Cardiac fibroblast (primary cell): ENCODE measurements around the gene NTN1.

ENCODE experiments used
- DNase-seq, 2 donors: peaks; one replicate each; pipeline versions ENCODE4 v3.0.0 to v3.0.0-alpha.2; 2010; ENCODE audit warnings: low read depth in 2 of 2
- H3K4me3 ChIP-seq, 2 donors: replicated peaks in 1 of 2; 1 replicate in 1 of 2; 2 replicates in 1 of 2; pipeline ENCODE4 v1.5.1; 2011; ENCODE audit warnings: low read depth in 2 of 2, low read length in 2 of 2, mild to moderate bottlenecking in 2 of 2, moderate library complexity in 1 of 2
- TF ChIP-seq, protein P1 (sequence below): IDR thresholded peaks from one replicate; pipeline ENCODE4 v1.5.1; 2011; ENCODE audit warnings: low read depth, mild to moderate bottlenecking, low read length, inconsistent platforms

Gene NTN1

GRCh38 chr17:9211133-9211765, 189.9 kb downstream of the NTN1 start:
- no peak overlapping the region for H3K4me3 ChIP-seq
- no peak for DNase-seq

GRCh38 chr17:9212376-9213302, 191.3 kb downstream of the NTN1 start:
- no peak for DNase-seq
- TF ChIP-seq, protein P1, sequence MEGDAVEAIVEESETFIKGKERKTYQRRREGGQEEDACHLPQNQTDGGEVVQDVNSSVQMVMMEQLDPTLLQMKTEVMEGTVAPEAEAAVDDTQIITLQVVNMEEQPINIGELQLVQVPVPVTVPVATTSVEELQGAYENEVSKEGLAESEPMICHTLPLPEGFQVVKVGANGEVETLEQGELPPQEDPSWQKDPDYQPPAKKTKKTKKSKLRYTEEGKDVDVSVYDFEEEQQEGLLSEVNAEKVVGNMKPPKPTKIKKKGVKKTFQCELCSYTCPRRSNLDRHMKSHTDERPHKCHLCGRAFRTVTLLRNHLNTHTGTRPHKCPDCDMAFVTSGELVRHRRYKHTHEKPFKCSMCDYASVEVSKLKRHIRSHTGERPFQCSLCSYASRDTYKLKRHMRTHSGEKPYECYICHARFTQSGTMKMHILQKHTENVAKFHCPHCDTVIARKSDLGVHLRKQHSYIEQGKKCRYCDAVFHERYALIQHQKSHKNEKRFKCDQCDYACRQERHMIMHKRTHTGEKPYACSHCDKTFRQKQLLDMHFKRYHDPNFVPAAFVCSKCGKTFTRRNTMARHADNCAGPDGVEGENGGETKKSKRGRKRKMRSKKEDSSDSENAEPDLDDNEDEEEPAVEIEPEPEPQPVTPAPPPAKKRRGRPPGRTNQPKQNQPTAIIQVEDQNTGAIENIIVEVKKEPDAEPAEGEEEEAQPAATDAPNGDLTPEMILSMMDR = no peak
- no peak overlapping the region for H3K4me3 ChIP-seq

More at GRCh38 chr17:9211133-9211765, 189.9 kb downstream of the NTN1 start:
- TF ChIP-seq, protein P1 = no peak

DNA sequence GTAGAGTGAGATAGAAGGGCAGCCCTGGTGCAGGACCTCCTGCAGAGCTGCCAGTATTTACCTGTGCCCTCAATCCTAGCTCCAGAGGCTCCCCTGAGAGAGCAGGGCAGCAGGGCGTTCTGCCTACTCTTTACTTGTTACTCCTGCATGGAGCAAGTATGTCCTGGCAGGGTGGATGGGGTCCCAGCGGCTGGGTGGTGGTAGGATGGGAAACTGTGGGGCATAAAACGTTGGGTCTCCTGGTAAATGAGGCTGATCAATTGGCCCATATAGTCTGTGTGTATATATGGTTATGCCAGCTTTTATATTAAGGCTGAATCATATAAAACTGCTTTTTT, 192.0 kb downstream of the NTN1 start:
- no peak for DNase-seq
- TF ChIP-seq, protein P1 = no peak
- H3K4me3 ChIP-seq = no peak overlapping the region

DNA sequence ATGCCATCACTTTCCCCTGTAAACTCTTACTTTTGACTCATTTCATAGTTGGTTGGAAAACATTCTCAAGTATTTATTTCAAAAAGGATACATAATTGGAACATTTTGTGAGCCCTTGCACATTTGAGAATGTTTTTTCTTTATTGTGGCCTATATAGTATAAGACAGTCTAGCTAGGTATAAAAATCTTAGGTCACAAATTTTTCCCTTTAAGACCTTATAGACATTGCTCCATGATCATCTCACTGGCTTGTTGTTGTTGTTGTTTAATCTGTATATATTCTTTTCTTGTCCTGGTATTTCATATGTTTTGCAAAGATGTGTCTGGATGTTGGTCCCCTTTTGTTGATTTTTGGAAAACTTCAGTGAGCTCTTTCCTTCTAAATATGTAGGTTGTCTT, 194.2 kb downstream of the NTN1 start:
- no peak overlapping the region for H3K4me3 ChIP-seq
- TF ChIP-seq, protein P1 = no peak
- DNase-seq = no peak

DNA sequence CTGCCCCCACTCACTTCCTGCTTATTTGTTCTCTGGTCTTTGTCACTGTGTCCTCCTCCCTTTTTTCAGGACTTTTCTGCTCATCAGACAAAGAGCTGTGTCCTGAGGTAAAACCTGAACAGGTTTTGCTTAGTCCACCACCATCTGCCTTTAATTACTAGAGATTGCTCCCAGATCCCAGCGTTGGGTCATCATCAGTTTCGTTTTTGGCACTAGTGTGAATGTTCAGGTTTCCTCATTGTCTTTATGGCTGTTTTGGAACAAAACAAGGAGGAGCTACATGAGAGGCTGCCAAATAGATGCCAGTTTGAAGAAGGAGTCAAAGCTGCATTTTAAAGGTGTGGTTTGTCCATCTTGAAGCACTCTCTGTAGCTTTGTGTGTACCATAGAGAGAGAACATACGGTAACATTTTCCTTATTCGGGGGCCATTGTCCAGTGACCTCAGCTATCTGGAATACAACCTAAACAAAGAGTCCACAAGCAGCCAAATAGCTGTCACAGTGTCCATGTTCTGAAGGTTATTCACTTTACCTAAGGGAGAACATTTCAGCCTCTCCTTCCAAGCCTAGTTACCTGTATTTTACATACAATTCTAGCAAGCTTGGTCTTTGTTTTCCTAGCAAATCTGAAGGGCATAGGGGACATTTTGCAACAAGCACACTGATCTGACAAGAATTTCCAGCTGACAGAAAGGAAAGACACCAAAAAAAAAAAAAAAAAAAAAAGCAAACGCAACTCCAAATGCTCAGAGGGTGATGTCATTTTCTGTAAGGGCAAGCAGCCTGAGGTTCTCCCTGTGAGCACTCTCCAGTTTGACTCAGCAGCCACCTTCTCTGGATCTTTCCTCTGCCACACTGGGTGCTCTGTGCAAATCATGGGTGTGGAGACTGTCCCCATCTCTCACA, 196.1 kb downstream of the NTN1 start:
- peak overlapping the region in 1 of 2 donors; percentile 16 for H3K4me3 ChIP-seq
- TF ChIP-seq, protein P1 = no peak
- peak; percentile 70 to 84 for DNase-seq

GRCh38 chr17:9218064-9218635, 196.8 kb downstream of the NTN1 start:
- no peak for DNase-seq
- H3K4me3 ChIP-seq = no peak overlapping the region
- TF ChIP-seq, protein P1 = no peak
